Measurements from ENCODE around the gene COBL.

DNA sequence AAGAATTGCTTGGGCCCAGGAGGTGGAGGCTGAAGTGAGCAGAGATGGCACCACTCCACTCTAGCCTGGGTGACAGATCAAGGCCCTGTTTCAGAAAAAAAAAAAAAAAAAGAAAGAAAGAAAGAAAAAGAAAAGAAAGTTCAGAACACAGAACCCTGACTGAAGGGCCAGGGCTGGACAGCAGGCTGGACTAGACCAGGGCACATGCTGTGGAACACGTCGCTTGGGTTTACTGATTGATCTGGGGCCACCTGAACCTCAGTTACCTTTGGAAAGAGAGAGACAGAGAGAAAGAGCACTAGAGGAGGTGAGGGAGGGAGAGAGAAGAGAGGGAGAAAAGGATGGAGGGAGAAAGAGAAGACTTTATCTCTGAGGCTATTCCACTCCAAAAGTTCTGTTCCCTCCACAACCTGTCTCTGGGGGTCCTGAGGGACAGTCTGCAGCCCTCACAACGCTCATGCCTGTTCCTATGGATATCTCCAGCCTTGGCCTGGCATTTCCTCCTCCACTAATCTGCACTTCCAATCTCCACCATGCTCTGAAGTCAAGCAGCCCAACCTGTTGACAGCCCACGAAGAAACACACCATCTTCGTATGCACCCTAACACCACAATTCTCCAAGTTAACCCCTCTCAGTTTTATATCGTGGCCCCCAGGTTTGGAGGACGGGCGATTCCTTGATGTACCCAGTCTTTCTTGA, 81.8 kb downstream of the COBL start:
- TF ChIP-seq, protein P1, sequence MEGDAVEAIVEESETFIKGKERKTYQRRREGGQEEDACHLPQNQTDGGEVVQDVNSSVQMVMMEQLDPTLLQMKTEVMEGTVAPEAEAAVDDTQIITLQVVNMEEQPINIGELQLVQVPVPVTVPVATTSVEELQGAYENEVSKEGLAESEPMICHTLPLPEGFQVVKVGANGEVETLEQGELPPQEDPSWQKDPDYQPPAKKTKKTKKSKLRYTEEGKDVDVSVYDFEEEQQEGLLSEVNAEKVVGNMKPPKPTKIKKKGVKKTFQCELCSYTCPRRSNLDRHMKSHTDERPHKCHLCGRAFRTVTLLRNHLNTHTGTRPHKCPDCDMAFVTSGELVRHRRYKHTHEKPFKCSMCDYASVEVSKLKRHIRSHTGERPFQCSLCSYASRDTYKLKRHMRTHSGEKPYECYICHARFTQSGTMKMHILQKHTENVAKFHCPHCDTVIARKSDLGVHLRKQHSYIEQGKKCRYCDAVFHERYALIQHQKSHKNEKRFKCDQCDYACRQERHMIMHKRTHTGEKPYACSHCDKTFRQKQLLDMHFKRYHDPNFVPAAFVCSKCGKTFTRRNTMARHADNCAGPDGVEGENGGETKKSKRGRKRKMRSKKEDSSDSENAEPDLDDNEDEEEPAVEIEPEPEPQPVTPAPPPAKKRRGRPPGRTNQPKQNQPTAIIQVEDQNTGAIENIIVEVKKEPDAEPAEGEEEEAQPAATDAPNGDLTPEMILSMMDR (IDR thresholded peaks at IDR 0.05), result no peak
- TF ChIP-seq POLR2A (IDR thresholded peaks at IDR 0.05) (no peak), EP300 (IDR thresholded peaks at IDR 0.05) (no peak)

Data from suprapubic skin (tissue), 3 donors.